Inferior parietal cortex (tissue), 1 donor: Measurements from ENCODE around the gene STMND1.

Experiments
- DNase-seq: peaks from one replicate; pipeline ENCODE4 v3.0.0-alpha.2; 2016; ENCODE audit errors: extremely low spot score

Gene STMND1

GRCh38 chr6:17161076-17161475 lies 59.2 kb downstream of the STMND1 start:
- no peak for DNase-seq

GRCh38 chr6:17165383-17165782 lies 63.5 kb downstream of the STMND1 start:
- peak; percentile 23 for DNase-seq

DNA sequence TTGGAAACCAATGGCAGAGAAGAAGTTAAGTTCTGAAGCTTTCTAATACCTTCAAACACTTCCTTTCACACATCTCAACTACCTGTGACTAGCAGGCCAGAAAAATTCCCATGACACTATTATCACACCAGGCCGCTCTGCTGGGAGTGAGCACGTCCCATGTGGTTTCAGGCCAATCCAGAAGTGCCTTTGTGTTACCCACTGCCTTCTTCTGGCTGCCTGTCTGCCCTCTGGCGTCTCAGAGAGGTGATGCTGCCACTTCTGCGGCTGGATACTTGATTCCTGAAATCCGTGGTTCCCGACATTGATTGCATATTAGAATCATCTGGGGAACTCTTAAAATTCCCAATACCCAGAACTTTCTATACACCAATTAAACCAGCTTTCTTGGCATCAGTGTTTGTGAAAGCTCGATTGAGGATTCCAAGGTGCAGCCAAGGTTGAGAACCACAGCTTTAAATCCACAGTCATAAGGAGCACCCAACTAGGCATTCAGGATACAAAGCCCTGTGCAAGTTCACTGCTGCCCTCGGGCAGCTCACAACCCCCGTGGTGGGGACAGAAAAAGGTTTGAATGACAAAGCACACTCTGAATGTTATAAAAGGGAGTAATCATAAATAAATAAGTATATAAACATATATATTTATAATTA lies 65.6 kb downstream of the STMND1 start:
- DNase-seq: no peak

DNA sequence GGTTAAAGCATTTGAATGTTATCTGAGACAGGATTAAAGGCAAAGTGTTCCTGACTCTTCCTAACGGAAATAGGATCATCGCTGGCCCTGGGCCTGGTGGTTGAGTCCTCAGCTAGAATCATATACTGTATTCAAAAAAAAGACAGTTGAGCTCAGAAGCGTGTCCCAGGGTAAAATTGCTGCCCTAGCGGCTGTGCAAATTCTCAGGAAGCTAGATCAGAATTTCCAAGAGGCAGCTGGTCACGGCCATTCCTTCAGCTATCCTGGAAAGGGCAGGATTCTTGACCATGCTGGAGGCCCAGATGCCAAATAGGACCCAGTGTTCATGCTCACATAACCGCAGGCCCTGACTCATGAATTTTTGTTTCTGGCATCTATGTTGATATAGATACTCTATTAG lies 67.4 kb downstream of the STMND1 start:
- DNase-seq: no peak

- DNase-seq: no peak
These were observed 67.9 kb downstream of the STMND1 start for GRCh38 chr6:17169711-17170110.

GRCh38 chr6:17172836-17173470 lies 71.1 kb downstream of the STMND1 start:
- DNase-seq: no peak

GRCh38 chr6:17178326-17178725 lies 76.5 kb downstream of the STMND1 start:
- no peak for DNase-seq

GRCh38 chr6:17178754-17179529 lies 77.1 kb downstream of the STMND1 start:
- DNase-seq: no peak

- no peak for DNase-seq
These were observed 77.8 kb downstream of the STMND1 start for GRCh38 chr6:17179530-17180073.
